GM19025 (cell line): ENCODE data around the gene GABBR2.

Source experiments
- ATAC-seq: cut with Tn5 transposase; IDR thresholded peaks from one replicate; pipeline ENCODE4 v1.9.1; 2021; ENCODE audit warnings: mild to moderate bottlenecking, low read depth, moderate library complexity; ENCODE audit not compliant: unreplicated experiment

Gene GABBR2

GRCh38 chr9:98708933-98709911 is at the start of gene GABBR2:
Gene GABBR2, minus strand, starts transcription at chr9:98708935. Its CDS starts 198 bp downstream, at chr9:98708737.
- no peak for ATAC-seq

DNA sequence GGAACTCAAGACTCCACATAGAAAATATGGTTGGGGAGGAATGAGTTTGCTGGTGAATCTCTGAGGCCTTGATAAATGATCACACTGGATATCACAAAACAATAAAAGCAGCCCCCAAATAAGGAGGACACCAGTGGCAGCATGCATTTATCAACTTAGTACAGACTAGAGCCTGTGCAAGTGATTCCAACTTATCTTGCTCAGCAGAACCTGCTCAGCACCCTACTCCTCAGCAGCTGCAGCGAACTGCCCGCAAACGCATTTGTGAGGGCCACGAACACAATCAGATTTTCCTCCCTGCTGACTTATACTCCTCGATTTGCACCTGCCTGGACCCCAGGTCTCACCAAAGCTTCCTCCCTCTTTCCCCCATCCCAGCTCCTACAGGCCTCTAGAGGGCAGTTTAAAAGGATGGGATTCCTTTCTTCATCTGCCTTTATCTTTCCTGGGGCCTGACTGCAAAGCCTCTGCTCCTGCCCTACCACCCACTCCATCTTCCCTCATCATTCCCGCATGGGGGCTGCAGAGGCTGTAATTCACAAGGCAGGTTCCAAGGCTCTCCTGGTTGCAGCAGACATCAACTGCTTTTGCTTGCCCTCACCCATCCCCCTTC is 46.4 kb upstream of the GABBR2 start:
- ATAC-seq: no peak

- no peak for ATAC-seq
Measured at GRCh38 chr9:98751210-98751609, 42.5 kb upstream of the GABBR2 start.

DNA sequence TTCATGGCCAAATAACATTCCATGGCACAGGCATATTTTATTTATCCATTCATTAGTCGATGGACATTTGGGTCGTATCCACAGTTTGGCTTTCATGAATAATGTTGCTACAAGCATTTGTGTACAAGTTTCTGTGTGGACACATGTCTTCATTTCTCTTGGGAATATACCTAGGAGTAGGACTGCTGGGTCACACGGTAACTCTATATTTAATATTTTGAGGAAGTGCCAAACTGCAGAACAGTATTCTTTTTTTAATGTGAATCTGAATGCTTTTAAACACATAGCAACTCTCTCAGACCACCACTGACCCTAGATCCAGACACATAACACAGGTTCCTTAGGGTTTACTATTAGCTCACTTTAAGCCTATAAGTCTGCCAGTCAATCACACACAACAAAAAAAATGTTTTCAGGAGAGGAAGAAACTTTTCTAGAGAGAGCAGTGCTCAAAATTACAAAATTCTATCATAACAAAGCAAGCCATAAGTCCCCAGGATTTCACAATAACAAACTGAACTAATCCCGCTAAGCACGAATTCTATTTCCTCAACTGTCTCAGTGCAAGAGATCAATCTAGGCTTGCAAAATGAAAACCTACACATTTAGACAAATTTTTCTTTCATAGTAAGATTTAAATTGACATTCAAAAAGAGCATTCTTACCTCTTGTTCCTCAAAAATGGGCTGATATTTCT is 41.8 kb upstream of the GABBR2 start:
- no peak for ATAC-seq

DNA sequence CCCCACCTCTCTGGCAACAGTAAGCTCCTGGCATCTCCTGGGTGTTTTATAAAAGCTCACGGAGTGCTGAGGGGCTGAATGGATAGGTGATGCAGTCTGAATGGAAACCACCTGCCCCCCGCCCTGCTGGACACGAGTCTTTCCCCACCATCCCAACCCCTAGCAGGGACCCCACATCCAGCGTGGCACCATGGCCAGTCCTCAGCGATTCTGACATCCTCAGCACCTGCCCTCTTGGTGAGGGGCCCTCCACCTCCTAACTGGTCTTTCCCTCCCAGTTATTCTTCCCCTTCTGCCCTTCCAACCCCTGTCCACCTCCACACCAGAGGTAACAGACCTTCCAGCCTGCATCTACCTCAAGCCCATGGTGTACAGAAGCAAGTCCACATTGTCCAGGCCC is 38.7 kb upstream of the GABBR2 start:
- ATAC-seq: no peak

DNA sequence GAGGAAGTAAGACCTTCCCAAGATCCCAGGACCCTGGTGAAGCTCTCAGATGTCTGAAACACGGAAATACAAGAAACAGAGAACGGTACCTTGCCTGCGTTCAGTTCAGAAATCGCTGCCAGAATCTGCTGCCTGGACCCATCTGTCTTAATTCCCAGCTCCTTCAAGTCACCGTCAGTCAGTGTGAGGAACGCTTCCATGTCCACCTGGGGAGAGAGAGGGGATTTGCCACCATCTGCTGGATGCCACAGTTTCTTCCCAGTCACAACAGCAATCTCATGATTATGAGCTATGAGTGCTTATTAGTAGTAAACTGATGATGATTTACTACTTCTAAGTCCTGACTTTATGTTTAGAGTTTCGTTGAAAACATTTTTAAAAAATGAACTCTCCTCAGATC is 36.7 kb upstream of the GABBR2 start:
- no peak for ATAC-seq

- no peak for ATAC-seq
Measured at GRCh38 chr9:98743818-98744611, 35.3 kb upstream of the GABBR2 start.

- no peak for ATAC-seq
Measured at GRCh38 chr9:98743329-98743728, 34.6 kb upstream of the GABBR2 start.

GRCh38 chr9:98742325-98743280 is 33.9 kb upstream of the GABBR2 start:
- ATAC-seq: no peak

DNA sequence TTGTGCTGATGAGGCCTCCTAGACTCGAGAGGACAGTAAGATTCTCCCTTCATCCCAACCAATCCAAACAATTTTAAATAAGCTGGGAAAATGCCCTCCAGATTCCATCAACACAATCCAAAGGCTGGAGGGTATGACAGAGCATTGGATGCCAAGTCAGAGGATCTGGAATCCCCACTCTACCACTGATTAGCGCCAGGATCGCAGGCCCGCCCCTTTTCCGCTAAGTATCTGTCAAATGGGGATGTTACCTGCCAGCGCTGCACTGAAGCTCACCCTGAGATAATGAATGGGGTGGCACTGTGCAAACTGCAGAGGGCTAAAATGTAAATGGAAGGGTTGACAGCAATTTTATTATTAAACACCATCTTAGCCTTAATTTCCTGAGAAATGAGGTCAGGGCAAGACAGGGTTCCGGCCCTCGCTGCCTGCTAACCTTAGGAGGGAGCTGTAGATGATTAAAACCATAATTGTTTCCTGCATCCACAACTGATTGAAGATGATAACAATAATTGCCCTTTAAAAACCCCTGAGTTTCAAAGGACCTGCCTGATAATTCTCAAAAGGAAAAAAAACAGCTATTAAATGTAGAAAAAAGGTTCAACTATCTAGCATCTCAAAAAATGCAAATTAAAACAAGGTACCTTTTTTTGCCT is 31.6 kb upstream of the GABBR2 start:
- ATAC-seq: no peak

GRCh38 chr9:98738741-98739140 is 30.0 kb upstream of the GABBR2 start:
- no peak for ATAC-seq

DNA sequence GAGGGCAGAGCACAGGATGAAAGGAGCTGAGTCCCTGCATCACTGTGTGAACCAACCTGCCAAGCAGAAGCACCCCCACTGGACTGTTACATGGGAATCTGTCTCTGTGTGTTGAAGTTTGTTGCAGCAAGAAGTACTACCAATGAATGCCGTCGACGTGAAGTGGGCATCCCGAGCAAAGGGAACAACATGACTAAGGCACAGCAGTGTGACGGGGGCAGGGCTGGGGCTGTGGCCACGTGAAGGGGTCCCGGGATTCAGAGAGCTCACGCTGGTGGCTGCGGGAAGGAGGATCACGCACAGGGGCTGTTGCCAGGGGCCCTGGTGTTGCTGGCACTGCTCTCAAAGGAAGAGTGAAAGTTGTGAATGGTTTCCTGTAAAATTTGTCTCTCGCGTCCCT is 27.5 kb upstream of the GABBR2 start:
- no peak for ATAC-seq

GRCh38 chr9:98732801-98733200 is 24.1 kb upstream of the GABBR2 start:
- no peak for ATAC-seq

DNA sequence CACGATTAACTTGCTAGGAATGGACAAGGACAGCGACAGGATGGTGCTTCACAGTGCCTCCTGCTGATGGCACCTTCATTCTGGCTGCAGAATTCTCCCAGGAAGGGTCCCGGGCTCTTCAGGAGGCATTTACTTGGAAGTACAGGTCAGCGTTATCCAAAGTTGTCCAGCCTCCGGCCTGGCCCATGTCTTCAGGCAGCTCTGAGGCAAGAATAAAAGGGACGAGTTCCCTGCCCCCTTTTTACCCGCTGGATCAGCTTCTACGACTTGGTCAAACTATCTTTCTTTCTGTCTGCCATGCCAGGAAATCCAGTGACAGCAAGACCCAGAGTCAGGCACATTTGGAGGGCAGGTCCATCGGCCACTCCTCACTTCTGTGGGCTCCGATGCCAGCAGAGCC is 23.4 kb upstream of the GABBR2 start:
- no peak for ATAC-seq

GRCh38 chr9:98730871-98731270 is 22.1 kb upstream of the GABBR2 start:
- ATAC-seq: no peak

GRCh38 chr9:98728500-98728899 is 19.8 kb upstream of the GABBR2 start:
- no peak for ATAC-seq

GRCh38 chr9:98727428-98727827 is 18.7 kb upstream of the GABBR2 start:
- no peak for ATAC-seq

- ATAC-seq: no peak
Measured at GRCh38 chr9:98726735-98727134, 18.0 kb upstream of the GABBR2 start.
